Activated T-helper 1 cell treated with anti-CD3 and anti-CD28 coated beads, Interleukin-12 subunit alpha, Interleukin-12 subunit beta, Interleukin-2, Interleukin-4 antibody, amounts not matched to agents 30 ng/mL and 10 ng/mL and 1 ng/mL, durations not matched to agents 14 hours and 24 hours and 36 hours (primary cell): ENCODE results near the gene EFNA1. TPM values are rescaled to one million over a fixed set of nuclear protein-coding genes. Genes with fewer than 3 reads are reported as not detected.

ENCODE experiments used
- DNase-seq: peaks from one replicate; pipeline ENCODE4 v3.0.0; 2021; ENCODE audit warnings: low spot score
- H3K27ac Mint-ChIP-seq: one replicate; pipeline ENCODE4 v1.8.0; 2021; ENCODE audit warnings: mild to moderate bottlenecking, mixed read lengths
- H3K27me3 Mint-ChIP-seq: one replicate; pipeline ENCODE4 v1.8.0; 2022; ENCODE audit warnings: mild to moderate bottlenecking, moderate library complexity, mixed read lengths; ENCODE audit not compliant: insufficient read depth
- H3K36me3 Mint-ChIP-seq: one replicate; pipeline ENCODE4 v1.8.0; 2021; ENCODE audit warnings: low read depth, mixed read lengths
- H3K4me1 Mint-ChIP-seq: one replicate; pipeline ENCODE4 v1.8.0; 2021; ENCODE audit warnings: low read depth, mixed read lengths
- H3K4me3 Mint-ChIP-seq: one replicate; pipeline ENCODE4 v1.8.0; 2021; ENCODE audit warnings: mild to moderate bottlenecking, moderate library complexity, mixed read lengths
- H3K9me3 Mint-ChIP-seq: one replicate; pipeline ENCODE4 v1.8.0; 2021; ENCODE audit warnings: mixed read lengths
- intact Hi-C: fragments of 100-400 bp; cut with micrococcal nuclease; formaldehyde crosslinking; loops from one replicate; pipeline ENCODE4 v1.15.1; 2024
- total RNA-seq: library from RNA; stranded (reverse); gene quantifications from 2 replicates; pipeline ENCODE4 v1.2.3, GENCODE V29; 2022

The EFNA1 gene
- total RNA-seq, 1 donor from 2014 or later, result not detected

GRCh38 chr1:155131856-155132255 is 4.2 kb downstream of the EFNA1 start:
- Mint-ChIP-seq H3K27me3 (peaks cover 32% of the 10 kb centered on the region), H3K36me3 (peaks cover 3% of the 10 kb centered on the region), H3K9me3 (no peaks in the 10 kb centered on the region), H3K27ac (no peak overlapping the region), H3K4me3 (no peak overlapping the region), H3K4me1 (peaks cover 35% of the 10 kb centered on the region)
- no peak for DNase-seq
- intact Hi-C loops, result no loop called here

- peaks cover 39% of the 10 kb centered on the region for H3K4me1 Mint-ChIP-seq
- H3K36me3 Mint-ChIP-seq, result peaks cover 18% of the 10 kb centered on the region
- peaks cover 15% of the 10 kb centered on the region for H3K27me3 Mint-ChIP-seq
- no peak overlapping the region for H3K4me3 Mint-ChIP-seq
- no peak overlapping the region for H3K27ac Mint-ChIP-seq
- no peaks in the 10 kb centered on the region for H3K9me3 Mint-ChIP-seq
- intact Hi-C loops, result loop anchor here (2.0 kb wide), 2 partner anchors 71 to 159 kb away; partner anchors contain the start of genes CKS1B and EFNA4
- no peak for DNase-seq
Observed at GRCh38 chr1:155133799-155134281, 6.2 kb downstream of the EFNA1 start.

DNA sequence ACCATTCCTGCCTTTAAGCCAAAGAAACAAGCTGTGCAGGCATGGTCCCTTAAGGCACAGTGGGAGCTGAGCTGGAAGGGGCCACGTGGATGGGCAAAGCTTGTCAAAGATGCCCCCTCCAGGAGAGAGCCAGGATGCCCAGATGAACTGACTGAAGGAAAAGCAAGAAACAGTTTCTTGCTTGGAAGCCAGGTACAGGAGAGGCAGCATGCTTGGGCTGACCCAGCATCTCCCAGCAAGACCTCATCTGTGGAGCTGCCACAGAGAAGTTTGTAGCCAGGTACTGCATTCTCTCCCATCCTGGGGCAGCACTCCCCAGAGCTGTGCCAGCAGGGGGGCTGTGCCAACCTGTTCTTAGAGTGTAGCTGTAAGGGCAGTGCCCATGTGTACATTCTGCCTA is 6.6 kb downstream of the EFNA1 start:
- peaks cover 40% of the 10 kb centered on the region for H3K4me1 Mint-ChIP-seq
- H3K4me3 Mint-ChIP-seq, result peak overlapping the region; percentile 94
- intact Hi-C loops, result loop anchor here (2.0 kb wide), 2 partner anchors 72 to 160 kb away; partner anchors contain the start of genes CKS1B and EFNA4
- H3K36me3 Mint-ChIP-seq, result peaks cover 20% of the 10 kb centered on the region
- H3K27me3 Mint-ChIP-seq, result peaks cover 10% of the 10 kb centered on the region
- H3K9me3 Mint-ChIP-seq, result no peaks in the 10 kb centered on the region
- no peak overlapping the region for H3K27ac Mint-ChIP-seq
- DNase-seq, result no peak

DNA sequence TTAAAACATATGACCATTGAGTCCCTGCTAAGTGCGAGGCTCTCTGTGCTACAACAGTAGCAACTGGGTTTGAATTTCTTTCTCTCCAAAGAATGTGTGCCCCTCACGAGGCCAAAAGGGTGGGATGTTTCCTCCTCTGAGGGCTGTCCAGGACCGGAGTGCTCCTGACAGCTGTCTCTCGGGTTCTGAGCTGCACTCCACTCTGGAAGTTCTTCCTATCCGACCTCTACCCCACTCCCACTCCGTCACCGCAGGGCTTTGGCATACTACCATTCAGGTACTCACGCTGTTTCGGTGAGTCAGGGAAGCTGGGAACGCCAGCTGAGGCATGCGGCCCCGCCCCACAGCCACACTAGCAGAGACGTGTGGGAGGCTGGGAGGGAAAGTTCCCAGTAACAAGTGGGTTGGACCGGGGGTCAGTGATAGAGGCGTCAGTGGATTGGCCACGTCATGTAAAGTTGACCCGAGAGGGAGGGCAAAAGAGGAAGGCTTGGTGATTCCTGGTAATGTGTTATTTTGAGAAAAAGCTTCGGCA is 7.3 kb downstream of the EFNA1 start:
- H3K27ac Mint-ChIP-seq, result peak overlapping the region; percentile 99
- H3K36me3 Mint-ChIP-seq, result peaks cover 22% of the 10 kb centered on the region
- peak; percentile 38 for DNase-seq
- intact Hi-C loops, result loop anchor here (1.0 to 5.0 kb wide), 7 partner anchors 44 to 1147 kb away; partner anchors contain the start of genes CKS1B, EFNA4, SMG5 and TMEM79
- H3K4me3 Mint-ChIP-seq, result peak overlapping the region; percentile 94
- no peaks in the 10 kb centered on the region for H3K9me3 Mint-ChIP-seq
- H3K4me1 Mint-ChIP-seq, result peaks cover 40% of the 10 kb centered on the region
- H3K27me3 Mint-ChIP-seq, result peaks cover 6% of the 10 kb centered on the region

DNA sequence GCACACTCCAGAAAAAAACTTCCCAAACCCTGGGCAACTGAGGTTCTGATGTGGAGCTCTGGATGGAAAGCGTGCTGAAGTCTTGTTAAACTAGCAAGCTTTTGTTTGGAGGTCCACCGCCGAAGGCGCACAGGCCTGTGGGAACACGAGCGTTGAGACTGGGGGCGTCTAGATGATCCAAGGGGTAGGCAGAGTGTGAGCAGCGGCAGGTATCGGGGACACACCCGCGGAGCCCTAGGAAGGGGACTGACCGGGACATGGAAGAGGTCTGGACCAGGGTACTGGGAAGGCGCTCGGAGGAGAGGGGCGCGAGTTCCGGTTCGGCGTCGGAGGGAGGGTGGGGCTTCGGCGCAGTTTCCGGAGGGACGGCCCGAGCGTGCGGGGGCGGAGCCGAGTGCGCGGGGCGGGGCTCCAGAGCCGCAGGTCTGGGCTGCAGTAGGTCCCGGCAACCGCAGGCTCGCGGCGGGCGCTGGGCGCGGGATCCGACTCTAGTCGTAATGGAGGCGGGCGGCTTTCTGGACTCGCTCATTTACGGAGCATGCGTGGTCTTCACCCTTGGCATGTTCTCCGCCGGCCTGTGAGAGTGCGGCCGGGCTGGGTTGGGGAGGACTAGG is 7.8 kb downstream of the EFNA1 start, which contains the start of gene SLC50A1:
SLC50A1 (plus strand) TSS at position 438 of the 614 bp plus-strand sequence; CDS start at position 498, 60 bp downstream.
- peak within 1 kb of the TSS; percentile 94 for H3K4me3 Mint-ChIP-seq
- H3K27ac Mint-ChIP-seq, result peak within 1 kb of the TSS; percentile 99
- DNase-seq, result peak; percentile 91
- H3K4me1 Mint-ChIP-seq, result peaks cover 42% of the 10 kb centered on the region
- no peaks in the 10 kb centered on the region for H3K9me3 Mint-ChIP-seq
- intact Hi-C loops, result loop anchor here (1.0 to 5.0 kb wide), 9 partner anchors 38 to 1147 kb away; partner anchors contain the start of genes ADAR, CKS1B, EFNA4 and KRTCAP2
- peaks cover 5% of the 10 kb centered on the region for H3K27me3 Mint-ChIP-seq
- H3K36me3 Mint-ChIP-seq, result peaks cover 26% of the 10 kb centered on the region

GRCh38 chr1:155136748-155137147 is 9.1 kb downstream of the EFNA1 start:
- Mint-ChIP-seq H3K36me3 (peaks cover 26% of the 10 kb centered on the region), H3K4me3 (peak overlapping the region; percentile 94), H3K27me3 (peaks cover 2% of the 10 kb centered on the region), H3K4me1 (peaks cover 44% of the 10 kb centered on the region), H3K9me3 (no peaks in the 10 kb centered on the region), H3K27ac (peak overlapping the region; percentile 99)
- DNase-seq, result peak; percentile 8
- intact Hi-C loops, result loop anchor here (1.0 to 5.0 kb wide), 3 partner anchors 37 to 1146 kb away; partner anchors contain the start of genes ADAR, KRTCAP2, SMG5 and TMEM79

DNA sequence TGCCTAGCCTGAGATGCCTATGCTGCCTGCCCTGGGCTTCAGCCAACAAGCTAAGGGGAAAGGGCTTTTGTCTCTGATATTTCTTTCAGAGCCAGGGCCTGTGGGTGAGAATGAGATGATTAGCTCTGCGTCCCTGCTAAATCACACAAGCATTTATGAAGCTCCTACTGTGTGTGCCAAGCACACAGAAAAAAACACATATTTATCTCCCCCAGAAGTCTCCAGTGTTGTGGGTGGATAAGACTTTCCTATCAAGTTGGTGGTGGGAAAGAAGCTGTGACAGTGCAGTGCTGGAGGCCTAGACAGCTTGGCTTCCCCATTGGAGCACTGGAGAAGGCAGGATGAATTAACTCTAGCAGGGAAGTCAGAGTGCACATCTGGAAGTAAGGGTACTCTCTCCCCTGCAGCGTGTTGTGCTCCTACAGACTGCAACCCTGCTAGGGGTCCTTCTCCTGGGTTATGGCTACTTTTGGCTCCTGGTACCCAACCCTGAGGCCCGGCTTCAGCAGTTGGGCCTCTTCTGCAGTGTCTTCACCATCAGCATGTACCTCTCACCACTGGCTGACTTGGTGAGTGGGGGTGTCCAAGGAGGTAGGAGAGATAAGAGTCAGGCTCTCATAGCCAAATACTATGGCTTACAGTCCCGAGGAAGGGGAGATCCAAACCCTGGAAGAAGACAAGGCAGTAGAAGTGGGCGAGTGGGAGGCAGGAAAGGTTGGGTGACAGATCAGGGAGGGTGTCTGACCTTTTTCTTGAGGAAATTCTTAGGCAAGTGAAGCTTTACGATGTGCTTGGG is 9.7 kb downstream of the EFNA1 start:
- Mint-ChIP-seq H3K36me3 (peaks cover 26% of the 10 kb centered on the region), H3K4me3 (peak overlapping the region; percentile 94), H3K9me3 (no peaks in the 10 kb centered on the region), H3K4me1 (peaks cover 44% of the 10 kb centered on the region), H3K27ac (peak overlapping the region; percentile 99), H3K27me3 (peaks cover 2% of the 10 kb centered on the region)
- DNase-seq, result no peak
- intact Hi-C loops, result loop anchor here (2.0 to 5.0 kb wide), 2 partner anchors 529 to 1145 kb away; partner anchors contain the start of genes ADAR, SMG5 and TMEM79

- peak within 1 kb of the TSS; percentile 94 for H3K4me3 Mint-ChIP-seq
- H3K9me3 Mint-ChIP-seq, result no peaks in the 10 kb centered on the region
- peaks cover 37% of the 10 kb centered on the region for H3K4me1 Mint-ChIP-seq
- H3K36me3 Mint-ChIP-seq, result peaks cover 26% of the 10 kb centered on the region
- H3K27me3 Mint-ChIP-seq, result peaks cover 4% of the 10 kb centered on the region
- intact Hi-C loops, result loop anchor here (1.0 to 5.0 kb wide), 7 partner anchors 33 to 1142 kb away; partner anchors contain the start of genes KRTCAP2, RUSC1, SMG5 and TMEM79
- peak within 1 kb of the TSS; percentile 95 for H3K27ac Mint-ChIP-seq
- DNase-seq, result peak; percentile 85
Observed at GRCh38 chr1:155139895-155140629, 12.4 kb downstream of the EFNA1 start, which contains the start of gene DPM3. TSS of gene DPM3 (minus strand) at chr1:155140531. CDS start at chr1:155140240, 291 bp downstream.

DNA sequence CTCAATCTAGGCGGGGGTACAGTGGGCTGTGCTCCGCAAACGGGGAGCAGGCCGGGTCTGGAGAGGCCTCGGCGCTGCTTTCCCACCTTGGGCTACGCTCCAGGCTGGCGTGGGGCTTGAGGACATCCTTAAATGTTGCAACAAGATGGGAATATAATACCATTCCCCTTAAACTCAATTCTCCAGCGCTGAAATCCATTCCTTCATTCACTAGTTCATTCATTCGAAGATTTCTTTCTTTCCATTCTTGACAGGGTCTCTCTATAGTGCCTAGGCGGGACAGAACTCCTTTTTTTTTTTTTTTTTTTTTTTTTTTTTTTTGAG is 12.9 kb downstream of the EFNA1 start:
- no peak for DNase-seq
- H3K4me3 Mint-ChIP-seq, result peak overlapping the region; percentile 94
- intact Hi-C loops, result loop anchor here (1.0 to 5.0 kb wide), 6 partner anchors 33 to 581 kb away; partner anchors contain the start of genes KRTCAP2, RUSC1 and TRIM46
- H3K4me1 Mint-ChIP-seq, result peaks cover 32% of the 10 kb centered on the region
- H3K9me3 Mint-ChIP-seq, result no peaks in the 10 kb centered on the region
- peaks cover 5% of the 10 kb centered on the region for H3K27me3 Mint-ChIP-seq
- H3K36me3 Mint-ChIP-seq, result peaks cover 26% of the 10 kb centered on the region
- H3K27ac Mint-ChIP-seq, result peak overlapping the region; percentile 95

DNA sequence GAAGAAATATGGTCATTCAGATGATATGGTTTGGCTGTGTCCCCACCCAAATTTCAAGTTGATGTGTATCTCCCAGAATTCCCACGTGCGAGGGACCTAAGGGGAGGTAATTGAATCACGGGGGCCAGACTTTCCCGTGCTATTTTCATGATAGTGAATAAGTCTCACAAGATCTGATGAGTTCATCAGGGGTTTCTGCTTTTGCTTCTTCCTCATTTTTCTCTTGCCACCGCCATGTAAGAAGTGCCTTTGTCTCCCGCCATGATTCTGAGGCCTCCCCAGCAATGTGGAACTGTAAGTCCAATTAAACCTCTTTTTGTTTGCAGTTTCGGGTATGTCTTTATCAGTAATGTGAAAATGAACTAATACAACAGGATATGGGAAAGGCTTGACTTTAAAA is 14.1 kb downstream of the EFNA1 start:
- Mint-ChIP-seq H3K27me3 (peaks cover 8% of the 10 kb centered on the region), H3K27ac (no peak overlapping the region), H3K4me3 (no peak overlapping the region), H3K4me1 (peaks cover 26% of the 10 kb centered on the region), H3K9me3 (no peaks in the 10 kb centered on the region), H3K36me3 (peaks cover 23% of the 10 kb centered on the region)
- intact Hi-C loops, result loop anchor here (2.0 to 5.0 kb wide), 3 partner anchors 51 to 181 kb away; partner anchors contain the start of gene RUSC1
- DNase-seq, result no peak

- H3K27ac Mint-ChIP-seq, result no peak overlapping the region
- no peaks in the 10 kb centered on the region for H3K36me3 Mint-ChIP-seq
- DNase-seq, result no peak
- no peaks in the 10 kb centered on the region for H3K9me3 Mint-ChIP-seq
- H3K4me1 Mint-ChIP-seq, result peaks cover 10% of the 10 kb centered on the region
- intact Hi-C loops, result no loop called here
- peaks cover 10% of the 10 kb centered on the region for H3K27me3 Mint-ChIP-seq
- H3K4me3 Mint-ChIP-seq, result no peak overlapping the region
Observed at GRCh38 chr1:155145491-155145890, 17.8 kb downstream of the EFNA1 start.
